OCI-LY1 (cell line): ENCODE results near the gene PTPRT.

Experiments
- CTCF ChIP-seq: fragments of 200-600 bp; sonication (generic), shearing (Covaris generic); IDR thresholded peaks from 2 replicates; pipeline ENCODE4 v1.5.1; 2017; ENCODE audit warnings: mild to moderate bottlenecking, antibody characterized with exemption, low read length, moderate library complexity, mixed read lengths
- EZH2 ChIP-seq: fragments of 200-600 bp; sonication (generic), shearing (Covaris generic); IDR thresholded peaks from 2 replicates; pipeline ENCODE4 v1.8.0; 2017; ENCODE audit warnings: borderline replicate concordance, mixed run types, mild to moderate bottlenecking, antibody characterized with exemption, low read length, moderate library complexity, mixed read lengths

GRCh38 chr20:42309050-42309449 lies 880.7 kb downstream of the PTPRT start:
- TF ChIP-seq CTCF (no peak), EZH2 (no peak)
